Prostate gland (tissue), 2 donors: ENCODE data around the gene NPHS1. TPM values are rescaled to one million over a fixed set of nuclear protein-coding genes. Genes with fewer than 3 reads are reported as not detected.

Source experiments
- DNase-seq: peaks from one replicate; pipeline ENCODE4 v3.0.0-alpha.2; 2019; ENCODE audit warnings: low spot score
- H3K27ac ChIP-seq, 2 donors: fragments of 200-600 bp; sonication (generic); 2 replicates each; pipeline ENCODE4 v1.5.1; 2017 to 2019
- H3K27me3 ChIP-seq: fragments of 200-600 bp; sonication (generic); replicated peaks from 2 replicates; pipeline ENCODE4 v1.5.1; 2019; ENCODE audit not compliant: insufficient read depth
- H3K36me3 ChIP-seq, 2 donors: fragments of 200-600 bp; sonication (generic); 1 replicate in 1 of 2; 2 replicates in 1 of 2; pipeline versions ENCODE4 v1.5.1 to v1.8.1; 2017 to 2019
- H3K4me1 ChIP-seq: fragments of 200-600 bp; sonication (generic); replicated peaks from 2 replicates; pipeline ENCODE4 v1.5.1; 2019
- H3K4me3 ChIP-seq, 2 donors: fragments of 200-600 bp; sonication (generic); 2 replicates each; pipeline ENCODE4 v1.5.1; 2017 to 2019
- H3K9me3 ChIP-seq: fragments of 200-600 bp; sonication (generic); 2 replicates; pipeline ENCODE4 v1.5.1; 2017
- POLR2A ChIP-seq: fragments of 450-650 bp; IDR thresholded peaks from one replicate; pipeline ENCODE4 v1.6.1; 2016; ENCODE audit warnings: antibody characterized with exemption, mild to moderate bottlenecking
- POLR2AphosphoS5 ChIP-seq: sonication (generic); formaldehyde crosslinking; IDR thresholded peaks from one replicate; pipeline ENCODE4 v1.6.1; 2017; ENCODE audit warnings: antibody characterized with exemption
- WGBS: methylation state at CpG from one replicate; pipeline ENCODE4 v1.1.5; 2018; 5-methylcytosine and 5-hydroxymethylcytosine counted together
- intact Hi-C: fragments of 100-400 bp; cut with DNase I; formaldehyde crosslinking; loops from one replicate; pipeline ENCODE4 v1.14.2; 2022
- total RNA-seq, 2 donors: library from RNA; depleted of rRNA; stranded (reverse); fragments of >200 nt; gene quantifications; one replicate each; pipeline ENCODE4 v1.1.0, GENCODE V29; 2016
- TF ChIP-seq, protein P1 (sequence below), 4 experiments: fragments of 200-600 bp in 2 of 4; fragments of 450-650 bp in 2 of 4; sonication (generic) in 2 of 4; IDR thresholded peaks; 1 replicate in 3 of 4; 2 replicates in 1 of 4; pipeline ENCODE4 v1.5.1; 2016 to 2019; ENCODE audit warnings: antibody characterized with exemption in 4 of 4, mild to moderate bottlenecking in 2 of 4, moderate library complexity in 2 of 4

NPHS1 gene
- total RNA-seq, 2 donors from 2014 or later: 0.23 TPM; not detected in 1

GRCh38 chr19:35807633-35808032 lies 44.7 kb downstream of the NPHS1 start:
- intact Hi-C loops: no loop called here
- 87% methylated on average over 5 of the region's 5 CpGs for WGBS

DNA sequence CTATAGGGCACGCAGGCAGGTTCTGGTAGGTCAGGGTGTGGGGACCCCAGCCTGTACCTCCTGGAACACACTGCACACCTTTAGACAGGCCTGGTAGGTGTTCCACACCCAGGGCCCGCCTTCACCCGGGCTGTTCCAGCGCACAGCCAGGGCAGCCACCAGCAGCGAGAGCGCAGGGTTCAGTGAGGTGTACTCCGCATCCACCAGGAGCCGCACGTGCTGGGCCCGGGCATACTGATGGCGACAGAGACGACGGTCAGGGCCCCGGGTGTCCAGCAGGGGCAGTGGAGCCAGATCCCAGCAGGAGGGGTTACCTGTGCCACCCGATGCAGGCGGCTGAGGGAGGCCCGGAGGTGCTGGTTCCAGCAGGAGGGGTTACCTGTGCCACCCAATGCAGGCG lies 45.7 kb downstream of the NPHS1 start:
- no peak for TF ChIP-seq POLR2A
- TF ChIP-seq, protein P1, sequence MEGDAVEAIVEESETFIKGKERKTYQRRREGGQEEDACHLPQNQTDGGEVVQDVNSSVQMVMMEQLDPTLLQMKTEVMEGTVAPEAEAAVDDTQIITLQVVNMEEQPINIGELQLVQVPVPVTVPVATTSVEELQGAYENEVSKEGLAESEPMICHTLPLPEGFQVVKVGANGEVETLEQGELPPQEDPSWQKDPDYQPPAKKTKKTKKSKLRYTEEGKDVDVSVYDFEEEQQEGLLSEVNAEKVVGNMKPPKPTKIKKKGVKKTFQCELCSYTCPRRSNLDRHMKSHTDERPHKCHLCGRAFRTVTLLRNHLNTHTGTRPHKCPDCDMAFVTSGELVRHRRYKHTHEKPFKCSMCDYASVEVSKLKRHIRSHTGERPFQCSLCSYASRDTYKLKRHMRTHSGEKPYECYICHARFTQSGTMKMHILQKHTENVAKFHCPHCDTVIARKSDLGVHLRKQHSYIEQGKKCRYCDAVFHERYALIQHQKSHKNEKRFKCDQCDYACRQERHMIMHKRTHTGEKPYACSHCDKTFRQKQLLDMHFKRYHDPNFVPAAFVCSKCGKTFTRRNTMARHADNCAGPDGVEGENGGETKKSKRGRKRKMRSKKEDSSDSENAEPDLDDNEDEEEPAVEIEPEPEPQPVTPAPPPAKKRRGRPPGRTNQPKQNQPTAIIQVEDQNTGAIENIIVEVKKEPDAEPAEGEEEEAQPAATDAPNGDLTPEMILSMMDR (IDR thresholded peaks at IDR 0.05): no peak
- no peak for TF ChIP-seq POLR2AphosphoS5
- DNase-seq: no peak
- intact Hi-C loops: no loop called here
- 80% methylated on average over 18 of the region's 18 CpGs for WGBS
- no peak overlapping the region for H3K4me3 ChIP-seq
- no peaks in the 10 kb centered on the region for H3K27me3 ChIP-seq
- no peaks in the 10 kb centered on the region for H3K36me3 ChIP-seq
- H3K9me3 ChIP-seq: no peaks in the 10 kb centered on the region
- H3K27ac ChIP-seq: no peak overlapping the region
- no peaks in the 10 kb centered on the region for H3K4me1 ChIP-seq

More at GRCh38 chr19:35807633-35808032, 44.7 kb downstream of the NPHS1 start:
- H3K9me3 ChIP-seq: no peaks in the 10 kb centered on the region
- H3K36me3 ChIP-seq: no peaks in the 10 kb centered on the region
- no peak overlapping the region for H3K27ac ChIP-seq
- TF ChIP-seq, protein P1 (IDR thresholded peaks at IDR 0.05): no peak
- TF ChIP-seq POLR2A (no peak), POLR2AphosphoS5 (no peak)
- no peak for DNase-seq
- H3K4me1 ChIP-seq: no peaks in the 10 kb centered on the region
- no peaks in the 10 kb centered on the region for H3K27me3 ChIP-seq
- no peak overlapping the region for H3K4me3 ChIP-seq

DNA sequence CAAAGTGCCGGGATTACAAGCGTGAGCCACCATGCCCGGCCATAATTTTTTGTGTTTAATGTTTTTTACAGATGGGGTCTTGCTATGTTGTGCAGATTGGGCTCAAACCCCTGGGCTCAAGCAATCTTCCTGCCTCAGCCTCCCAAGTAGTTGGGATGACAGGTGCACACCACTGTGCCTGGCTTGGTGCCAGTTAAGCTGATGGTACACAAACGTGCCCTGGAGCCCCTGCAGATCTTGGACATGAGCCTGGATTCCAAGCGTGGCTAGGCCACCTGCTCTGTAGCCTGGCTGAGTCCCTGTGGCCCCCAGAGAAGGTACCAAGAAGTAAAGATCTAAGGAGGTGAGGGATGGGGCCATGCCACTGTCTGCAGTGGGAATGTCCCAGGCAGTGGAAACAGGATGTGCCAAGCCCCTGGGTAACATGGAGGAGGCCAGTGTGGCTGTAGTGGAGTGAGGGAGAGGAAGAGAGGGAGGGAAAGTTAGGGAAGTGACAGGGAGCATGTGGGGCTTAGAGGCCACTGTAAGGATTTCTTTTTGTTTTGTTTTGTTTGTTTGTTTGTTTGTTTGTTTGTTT lies 46.7 kb downstream of the NPHS1 start:
- Histone ChIP-seq H3K4me3 (no peak overlapping the region), H3K36me3 (no peaks in the 10 kb centered on the region), H3K27me3 (no peaks in the 10 kb centered on the region), H3K27ac (no peak overlapping the region), H3K9me3 (no peaks in the 10 kb centered on the region), H3K4me1 (no peaks in the 10 kb centered on the region)
- 62% methylated on average over 5 of the region's 5 CpGs for WGBS
- TF ChIP-seq, protein P1 (IDR thresholded peaks at IDR 0.05): no peak
- TF ChIP-seq POLR2AphosphoS5: no peak
- no peak for TF ChIP-seq POLR2A
- intact Hi-C loops: no loop called here
- DNase-seq: no peak

GRCh38 chr19:35801828-35802227 lies 50.5 kb downstream of the NPHS1 start:
- TF ChIP-seq, protein P1 (IDR thresholded peaks at IDR 0.05): no peak
- TF ChIP-seq POLR2A: no peak
- no peak for TF ChIP-seq POLR2AphosphoS5
- peaks cover 7% of the 10 kb centered on the region for H3K27me3 ChIP-seq
- H3K9me3 ChIP-seq: no peaks in the 10 kb centered on the region
- H3K36me3 ChIP-seq: no peaks in the 10 kb centered on the region
- intact Hi-C loops: no loop called here
- no peak overlapping the region for H3K4me3 ChIP-seq
- DNase-seq: no peak
- H3K27ac ChIP-seq: no peak overlapping the region
- peaks cover 2% of the 10 kb centered on the region for H3K4me1 ChIP-seq
- WGBS: 66% methylated on average over 3 of the region's 3 CpGs

- H3K27ac ChIP-seq: no peak overlapping the region
- H3K9me3 ChIP-seq: no peaks in the 10 kb centered on the region
- H3K27me3 ChIP-seq: peaks cover 12% of the 10 kb centered on the region
- TF ChIP-seq POLR2AphosphoS5: no peak
- TF ChIP-seq, protein P1 (IDR thresholded peaks at IDR 0.05): no peak
- no peak for TF ChIP-seq POLR2A
- no peaks in the 10 kb centered on the region for H3K36me3 ChIP-seq
- H3K4me1 ChIP-seq: peaks cover 2% of the 10 kb centered on the region
- H3K4me3 ChIP-seq: no peak overlapping the region
- intact Hi-C loops: no loop called here
- 5% methylated on average over 15 of the region's 15 CpGs for WGBS
- no peak for DNase-seq
These were observed 54.6 kb downstream of the NPHS1 start for GRCh38 chr19:35797663-35798062.
